Measurements from ENCODE around the gene NFYC.

NFYC gene

DNA sequence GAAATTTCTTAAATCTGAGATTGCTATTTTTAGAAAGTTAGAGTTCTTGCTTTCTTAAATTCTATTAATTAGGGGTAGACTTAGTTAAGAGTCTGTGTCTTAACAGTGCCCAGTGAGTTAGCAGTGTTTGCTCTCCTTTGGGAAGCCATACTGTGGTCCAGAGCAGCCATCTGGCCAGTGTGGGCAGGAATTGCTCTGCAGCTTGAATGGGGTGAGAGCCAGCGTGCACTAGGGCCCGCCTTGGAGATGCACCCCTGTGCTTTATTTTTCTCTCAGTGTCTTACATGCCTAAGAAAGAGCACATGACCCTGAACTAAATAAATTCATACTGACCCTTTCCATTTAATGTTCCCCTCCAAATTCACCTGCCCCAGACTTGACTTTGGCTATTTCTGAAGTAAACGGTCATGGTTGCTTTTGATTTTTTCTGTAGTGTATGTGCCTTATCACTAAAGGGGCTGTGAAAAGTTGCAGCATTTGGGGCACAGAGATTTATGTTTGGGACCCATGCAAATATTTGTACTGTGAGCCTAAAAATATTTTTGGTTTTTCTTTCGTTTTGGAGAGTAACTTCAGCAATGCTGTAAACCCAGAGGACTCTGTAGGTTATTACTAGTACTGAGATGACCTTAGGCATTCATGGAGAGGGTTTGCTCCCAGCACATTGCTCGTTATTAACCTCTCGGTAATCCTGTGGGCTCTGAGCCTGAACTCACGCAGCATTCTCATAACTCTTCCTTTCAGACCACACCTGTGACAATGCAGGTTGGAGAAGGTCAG lies 70.8 kb downstream of the NFYC start:
- H3K4me3 ChIP-seq (ENCODE audit: low read depth, low read length), result no peak overlapping the region
- TF ChIP-seq CTCF (IDR thresholded peaks at IDR 0.05; ENCODE audit: low read depth, low read length), result no peak
- in situ Hi-C loops (cut with HindIII; ENCODE audit: low sequenced_read_pairs), result no loop called here
- DNase-seq (ENCODE audit: low read depth, low spot score), result no peak

DNA sequence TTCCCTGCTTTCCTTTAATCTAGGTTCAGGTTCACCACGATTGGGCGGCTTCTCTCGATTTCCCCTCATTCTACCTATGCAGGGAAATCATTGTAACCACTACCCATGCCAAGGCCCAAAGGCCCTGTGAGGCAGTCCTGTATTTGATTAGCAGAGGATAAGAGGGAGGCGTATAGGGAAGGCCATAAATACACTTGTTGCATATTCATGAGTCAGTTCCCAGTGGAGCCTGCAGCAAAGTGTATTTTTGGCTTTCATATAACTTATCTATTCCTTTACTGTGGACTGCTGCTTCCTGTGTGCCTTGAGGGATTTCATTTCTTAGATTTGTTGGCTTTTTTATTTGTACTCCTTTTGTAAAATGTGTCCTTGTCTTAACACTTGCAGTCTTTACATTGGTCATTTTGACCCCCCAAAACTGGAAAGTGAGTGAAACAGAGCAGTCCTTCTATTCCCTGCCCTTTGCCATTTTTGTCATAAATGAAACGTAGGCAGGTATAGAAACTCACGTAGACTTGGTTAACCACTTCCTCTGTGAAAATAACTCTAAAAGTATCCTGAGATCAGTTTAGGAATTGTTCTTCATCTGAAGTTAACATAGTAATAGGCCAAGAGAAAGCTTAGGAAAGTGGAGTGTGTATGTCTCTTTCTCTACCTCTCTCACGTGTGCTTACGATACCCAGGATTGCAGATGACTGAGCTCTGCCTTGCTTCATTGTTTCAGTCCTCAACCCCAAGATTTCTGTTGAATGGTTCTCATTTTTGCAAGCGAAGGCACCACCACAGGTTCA lies 72.4 kb downstream of the NFYC start:
- TF ChIP-seq CTCF (IDR thresholded peaks at IDR 0.05; ENCODE audit: low read depth, low read length), result no peak
- no peak for DNase-seq (ENCODE audit: low read depth, low spot score)
- in situ Hi-C loops (cut with HindIII; ENCODE audit: low sequenced_read_pairs), result no loop called here
- no peak overlapping the region for H3K4me3 ChIP-seq (ENCODE audit: low read depth, low read length)

DNA sequence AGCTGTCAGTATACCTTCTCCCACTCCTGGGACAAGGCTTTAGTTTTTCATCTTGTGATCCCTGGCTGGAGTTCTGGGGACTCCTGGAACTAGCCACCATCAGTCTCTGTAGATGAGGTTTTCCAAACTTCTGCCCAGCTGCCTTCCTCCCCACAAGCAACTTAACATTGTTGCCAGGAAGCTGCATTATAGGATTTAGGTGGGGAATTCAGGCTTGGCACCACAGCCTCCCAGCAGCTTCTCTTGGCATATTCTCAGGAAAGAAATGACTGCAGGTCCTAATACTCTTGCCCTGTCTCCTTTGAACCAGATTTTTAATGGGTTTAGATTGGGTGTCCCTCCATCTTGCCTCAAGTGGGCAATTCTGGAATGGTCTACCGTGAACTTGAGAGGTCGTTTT lies 73.5 kb downstream of the NFYC start:
- no peak overlapping the region for H3K4me3 ChIP-seq (ENCODE audit: low read depth, low read length)
- TF ChIP-seq CTCF (IDR thresholded peaks at IDR 0.05; ENCODE audit: low read depth, low read length), result no peak
- in situ Hi-C loops (cut with HindIII; ENCODE audit: low sequenced_read_pairs), result no loop called here
- no peak for DNase-seq (ENCODE audit: low read depth, low spot score)

DNA sequence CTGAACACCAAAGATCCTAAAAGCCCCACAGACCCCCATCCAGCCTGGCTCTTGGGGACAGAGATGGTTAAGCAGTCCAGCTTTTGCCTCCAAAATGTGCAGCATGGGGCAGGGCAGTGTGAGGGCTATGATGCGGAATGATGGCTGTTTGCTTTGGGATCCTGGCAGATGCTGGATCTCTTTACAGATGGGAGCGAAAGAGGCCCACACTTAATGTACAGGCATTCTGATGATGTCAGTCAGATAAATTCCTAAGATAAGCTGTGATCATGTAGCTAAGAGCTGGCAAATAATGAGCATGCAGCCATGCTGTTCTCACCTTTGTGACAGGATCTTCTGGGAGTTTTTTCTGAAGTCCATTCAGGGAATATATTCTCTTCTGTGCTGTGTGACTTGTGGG lies 74.5 kb downstream of the NFYC start:
- no peak overlapping the region for H3K4me3 ChIP-seq (ENCODE audit: low read depth, low read length)
- no peak for DNase-seq (ENCODE audit: low read depth, low spot score)
- TF ChIP-seq CTCF (IDR thresholded peaks at IDR 0.05; ENCODE audit: low read depth, low read length), result no peak
- in situ Hi-C loops (cut with HindIII; ENCODE audit: low sequenced_read_pairs), result no loop called here

GRCh38 chr1:40766560-40766959 lies 75.1 kb downstream of the NFYC start:
- in situ Hi-C loops (cut with HindIII; ENCODE audit: low sequenced_read_pairs), result no loop called here
- H3K4me3 ChIP-seq (ENCODE audit: low read depth, low read length), result no peak overlapping the region
- DNase-seq (ENCODE audit: low read depth, low spot score), result no peak
- TF ChIP-seq CTCF (IDR thresholded peaks at IDR 0.05; ENCODE audit: low read depth, low read length), result no peak

GRCh38 chr1:40768146-40768990 lies 76.9 kb downstream of the NFYC start:
- H3K4me3 ChIP-seq (ENCODE audit: low read depth, low read length), result no peak overlapping the region
- TF ChIP-seq CTCF (IDR thresholded peaks at IDR 0.05; ENCODE audit: low read depth, low read length), result no peak
- DNase-seq (ENCODE audit: low read depth, low spot score), result no peak
- in situ Hi-C loops (cut with HindIII; ENCODE audit: low sequenced_read_pairs), result no loop called here

All from astrocyte of the spinal cord (primary cell).